ENCODE measurements around the gene SYNE2.

DNA sequence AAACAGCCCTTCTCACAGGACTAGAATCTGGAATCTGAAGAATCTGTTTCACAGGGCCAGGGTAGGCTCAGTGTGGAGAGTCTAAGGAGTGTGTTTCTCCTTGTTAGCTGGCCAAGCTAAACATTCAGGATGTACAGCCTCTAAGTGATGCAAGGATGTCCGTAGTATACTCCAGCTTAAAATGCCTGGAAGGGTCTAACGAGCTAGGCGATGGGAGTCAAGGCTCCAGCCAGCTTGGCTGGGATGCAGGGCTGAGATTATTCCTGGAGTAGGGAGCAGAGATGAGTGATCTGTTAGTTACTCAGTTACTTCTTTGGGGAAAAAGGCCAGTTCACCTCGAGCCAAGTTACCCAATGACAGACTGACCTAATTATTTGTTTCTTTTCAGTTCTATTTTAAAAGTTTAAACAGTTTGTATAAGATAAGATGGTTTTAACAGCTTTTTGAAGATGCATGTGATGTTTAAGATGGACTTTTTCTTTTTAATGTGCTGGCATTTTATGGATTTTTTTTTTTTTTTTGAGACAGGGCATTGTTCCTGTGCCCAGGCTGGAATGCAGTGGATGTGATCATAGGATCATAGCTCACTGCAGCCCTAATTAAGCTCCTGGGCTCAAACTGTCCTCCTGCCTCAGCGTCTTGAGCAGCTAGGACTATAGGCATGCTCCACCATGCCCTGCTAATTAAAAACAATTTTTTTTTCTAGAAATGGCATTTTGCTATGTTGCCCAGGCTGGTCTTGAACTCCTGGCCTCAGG, 41.1 kb downstream of the SYNE2 start:
- TF ChIP-seq, protein P1, sequence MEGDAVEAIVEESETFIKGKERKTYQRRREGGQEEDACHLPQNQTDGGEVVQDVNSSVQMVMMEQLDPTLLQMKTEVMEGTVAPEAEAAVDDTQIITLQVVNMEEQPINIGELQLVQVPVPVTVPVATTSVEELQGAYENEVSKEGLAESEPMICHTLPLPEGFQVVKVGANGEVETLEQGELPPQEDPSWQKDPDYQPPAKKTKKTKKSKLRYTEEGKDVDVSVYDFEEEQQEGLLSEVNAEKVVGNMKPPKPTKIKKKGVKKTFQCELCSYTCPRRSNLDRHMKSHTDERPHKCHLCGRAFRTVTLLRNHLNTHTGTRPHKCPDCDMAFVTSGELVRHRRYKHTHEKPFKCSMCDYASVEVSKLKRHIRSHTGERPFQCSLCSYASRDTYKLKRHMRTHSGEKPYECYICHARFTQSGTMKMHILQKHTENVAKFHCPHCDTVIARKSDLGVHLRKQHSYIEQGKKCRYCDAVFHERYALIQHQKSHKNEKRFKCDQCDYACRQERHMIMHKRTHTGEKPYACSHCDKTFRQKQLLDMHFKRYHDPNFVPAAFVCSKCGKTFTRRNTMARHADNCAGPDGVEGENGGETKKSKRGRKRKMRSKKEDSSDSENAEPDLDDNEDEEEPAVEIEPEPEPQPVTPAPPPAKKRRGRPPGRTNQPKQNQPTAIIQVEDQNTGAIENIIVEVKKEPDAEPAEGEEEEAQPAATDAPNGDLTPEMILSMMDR (IDR thresholded peaks at IDR 0.05; ENCODE audit: low read depth, low read length) = no peak
- TF ChIP-seq POLR2A (IDR thresholded peaks at IDR 0.05; ENCODE audit: extremely low read depth, insufficient read length) = no peak

All from NB4 (cell line).